Memory B cell (primary cell): ENCODE results near the gene ADAP2.
A peak's percentile ranks its signal among the peaks of the same experiment; 100 is the strongest.
"Not testable (repeated sequence)": the region's sequence is repeated elsewhere in the genome, so short reads cannot be mapped to it uniquely, and the experiment has no call there.

ENCODE experiments used
- ATAC-seq: fragments of 150-1000 bp; cut with Tn5 transposase; 2 replicates; pipeline ENCODE4 v1.10.0; 2021; ENCODE audit warnings: low read depth, mild to moderate bottlenecking, moderate library complexity
- DNase-seq, 2 donors: peaks; one replicate each; pipeline ENCODE4 v3.0.0; 2022; ENCODE audit warnings: low spot score in 2 of 2
- H3K27ac Mint-ChIP-seq: one replicate; pipeline ENCODE4 v1.8.0; 2022; ENCODE audit warnings: mild to moderate bottlenecking, moderate library complexity, mixed read lengths
- H3K27me3 Mint-ChIP-seq: one replicate; pipeline ENCODE4 v1.8.0; 2022; ENCODE audit warnings: mixed read lengths
- H3K36me3 Mint-ChIP-seq: one replicate; pipeline ENCODE4 v1.8.0; 2022; ENCODE audit warnings: mild to moderate bottlenecking, mixed read lengths
- H3K4me1 Mint-ChIP-seq: one replicate; pipeline ENCODE4 v1.8.0; 2022; ENCODE audit warnings: mixed read lengths
- H3K4me3 Mint-ChIP-seq: one replicate; pipeline ENCODE4 v1.8.0; 2022; ENCODE audit warnings: mild to moderate bottlenecking, moderate library complexity, mixed read lengths
- H3K9me3 Mint-ChIP-seq: one replicate; pipeline ENCODE4 v1.8.0; 2022; ENCODE audit warnings: mixed read lengths

Gene ADAP2

DNA sequence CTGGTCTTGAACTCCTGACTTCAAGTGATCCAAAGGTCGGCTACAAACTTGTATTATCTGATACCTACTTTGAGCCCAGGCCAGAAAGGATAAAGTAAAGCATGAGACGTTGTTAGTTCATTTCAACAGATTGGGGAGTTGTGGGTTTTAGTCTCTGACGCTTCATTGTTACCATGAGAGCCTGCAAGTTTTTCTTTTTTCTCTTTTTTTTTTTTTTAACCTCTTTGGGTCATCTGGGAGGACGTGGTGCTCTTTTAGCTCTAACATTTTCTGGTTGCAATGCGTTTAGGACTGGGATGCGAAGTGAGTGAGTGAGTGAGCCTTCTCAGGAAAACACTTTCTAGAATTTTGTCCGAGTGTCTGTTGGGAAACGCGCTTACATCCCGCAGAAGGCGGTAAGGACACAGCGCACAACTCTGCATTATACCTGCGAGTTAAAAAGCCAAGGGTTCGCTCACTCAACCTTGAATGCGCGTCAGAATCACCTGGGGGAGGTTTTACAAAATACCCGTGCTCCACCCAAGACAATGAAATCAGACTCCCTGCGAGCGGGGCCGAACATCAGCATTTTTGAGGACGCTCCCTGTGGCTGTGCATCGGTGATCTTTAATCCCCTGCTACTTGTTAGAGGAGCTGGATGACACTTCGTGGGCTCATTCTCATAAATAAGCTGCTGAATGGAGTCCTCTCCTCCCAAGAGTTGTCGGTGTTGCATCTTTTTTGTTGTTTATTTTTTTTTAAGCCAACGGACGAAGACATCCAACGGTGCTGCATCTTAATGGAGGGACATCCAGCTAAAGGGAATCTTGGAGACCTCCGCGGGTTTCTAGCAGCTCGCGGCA is 48.5 kb downstream of the ADAP2 start:
- peak; percentile 51 to 69 for DNase-seq
- Mint-ChIP-seq H3K4me1 (peaks cover 23% of the 10 kb centered on the region), H3K36me3 (peaks cover 6% of the 10 kb centered on the region)

DNA sequence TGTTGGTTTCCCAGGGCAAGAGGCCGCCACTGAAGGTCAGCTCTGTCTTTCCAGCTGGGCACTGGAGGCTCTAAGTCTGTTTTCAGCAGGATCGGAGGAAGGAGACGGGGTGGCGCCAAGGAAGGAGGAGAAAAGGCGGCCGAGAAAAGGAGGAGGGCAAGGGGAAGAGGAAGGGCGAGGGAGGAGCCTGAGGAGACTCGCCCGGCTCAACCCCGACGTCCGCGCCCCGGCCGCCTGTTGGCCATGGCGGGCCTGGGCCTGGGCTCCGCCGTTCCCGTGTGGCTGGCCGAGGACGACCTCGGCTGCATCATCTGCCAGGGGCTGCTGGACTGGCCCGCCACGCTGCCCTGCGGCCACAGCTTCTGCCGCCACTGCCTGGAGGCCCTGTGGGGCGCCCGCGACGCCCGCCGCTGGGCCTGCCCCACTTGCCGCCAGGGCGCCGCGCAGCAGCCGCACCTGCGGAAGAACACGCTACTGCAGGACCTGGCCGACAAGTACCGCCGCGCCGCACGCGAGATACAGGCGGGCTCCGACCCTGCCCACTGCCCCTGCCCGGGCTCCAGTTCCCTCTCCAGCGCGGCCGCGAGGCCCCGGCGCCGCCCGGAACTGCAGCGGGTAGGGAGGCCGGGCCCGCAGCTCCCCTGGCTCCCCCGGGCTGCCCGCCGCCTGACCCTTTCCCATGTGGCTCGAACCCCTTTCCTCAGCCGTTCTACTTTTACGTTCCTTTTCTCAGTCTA is 49.3 kb downstream of the ADAP2 start, which contains the start of gene RNF135:
Gene RNF135 (plus strand): TSS at position 209 of the 737 bp plus-strand sequence. CDS start 35 bp downstream, at position 244.
- Mint-ChIP-seq H3K27me3 (no peaks in the 10 kb centered on the region), H3K9me3 (peaks cover 2% of the 10 kb centered on the region), H3K27ac (peak within 1 kb of the TSS; percentile 100), H3K4me1 (peaks cover 26% of the 10 kb centered on the region), H3K36me3 (peaks cover 11% of the 10 kb centered on the region), H3K4me3 (peak within 1 kb of the TSS; percentile 99)
- peak; percentile 72 for DNase-seq
- ATAC-seq: peak; percentile 57

More for the DNA sequence above, 48.5 kb downstream of the ADAP2 start:
- H3K9me3 Mint-ChIP-seq: peaks cover 2% of the 10 kb centered on the region
- H3K27ac Mint-ChIP-seq: peak overlapping the region; percentile 100
- peak overlapping the region; percentile 99 for H3K4me3 Mint-ChIP-seq
- peak; percentile 64 for ATAC-seq
- no peaks in the 10 kb centered on the region for H3K27me3 Mint-ChIP-seq

DNA sequence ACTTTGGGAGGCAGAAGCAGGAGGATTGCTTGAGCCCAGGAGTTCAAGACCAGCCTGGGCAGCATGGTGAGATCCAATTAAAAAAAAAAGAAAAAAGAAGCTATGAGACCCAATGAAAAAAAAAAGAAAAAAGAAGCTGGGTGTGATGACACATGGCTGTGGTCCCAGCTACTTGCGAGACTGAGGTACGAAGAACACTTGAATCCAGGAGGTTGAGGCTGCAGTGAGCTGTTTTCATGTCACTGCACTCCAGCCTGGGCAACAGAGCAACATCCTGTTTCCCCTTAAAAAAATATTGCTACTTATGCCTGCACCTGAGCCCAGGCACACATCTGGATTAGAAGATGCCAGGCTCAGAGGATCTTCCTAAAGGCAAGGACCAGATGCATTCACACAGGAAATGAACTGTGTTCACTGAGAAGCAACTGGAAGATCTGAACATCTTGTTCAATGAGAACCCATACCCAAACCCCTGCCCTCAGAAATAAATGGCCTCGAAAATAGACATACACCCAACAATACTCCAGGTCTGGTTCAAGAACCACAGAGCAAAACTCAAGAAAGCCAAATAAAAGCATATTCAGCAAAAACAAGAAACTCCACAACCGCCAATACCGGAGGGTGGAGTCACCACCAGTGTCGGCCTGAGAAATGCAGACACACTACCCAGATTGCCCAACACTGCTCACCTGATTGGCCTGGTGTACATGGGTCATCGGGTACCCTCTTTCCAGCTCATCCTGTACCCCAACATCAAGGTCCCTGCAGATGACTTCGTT is 53.5 kb downstream of the ADAP2 start:
- H3K27ac Mint-ChIP-seq: peak overlapping the region; percentile 24
- ATAC-seq (no peak), DNase-seq (no peak)
- no peaks in the 10 kb centered on the region for H3K27me3 Mint-ChIP-seq
- peaks cover 3% of the 10 kb centered on the region for H3K9me3 Mint-ChIP-seq
- H3K36me3 Mint-ChIP-seq: peaks cover 15% of the 10 kb centered on the region
- peaks cover 23% of the 10 kb centered on the region for H3K4me1 Mint-ChIP-seq
- H3K4me3 Mint-ChIP-seq: no peak overlapping the region

DNA sequence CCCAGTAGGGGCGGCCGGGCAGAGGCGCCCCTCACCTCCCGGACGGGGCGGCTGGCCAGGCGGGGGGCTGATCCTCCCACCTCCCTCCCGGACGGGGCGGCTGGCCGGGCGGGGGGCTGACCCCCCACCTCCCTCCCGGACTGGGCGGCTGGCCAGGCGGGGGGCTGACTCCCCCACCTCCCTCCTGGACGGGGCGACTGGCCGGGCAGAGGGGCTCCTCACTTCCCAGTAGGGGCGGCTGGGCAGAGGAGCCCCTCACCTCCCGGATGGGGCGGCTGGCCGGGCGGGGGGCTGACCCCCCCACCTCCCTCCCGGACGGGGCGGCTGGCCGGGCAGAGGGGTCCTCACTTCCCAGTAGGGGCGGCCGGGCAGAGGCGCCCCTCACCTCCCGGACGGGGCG is 58.2 kb downstream of the ADAP2 start:
- not testable (repeated sequence) for H3K4me3 Mint-ChIP-seq, H3K9me3 Mint-ChIP-seq, H3K27ac Mint-ChIP-seq, DNase-seq, H3K27me3 Mint-ChIP-seq, ATAC-seq
- H3K36me3 Mint-ChIP-seq: peaks cover 11% of the 10 kb centered on the region
- peaks cover 30% of the 10 kb centered on the region for H3K4me1 Mint-ChIP-seq

DNA sequence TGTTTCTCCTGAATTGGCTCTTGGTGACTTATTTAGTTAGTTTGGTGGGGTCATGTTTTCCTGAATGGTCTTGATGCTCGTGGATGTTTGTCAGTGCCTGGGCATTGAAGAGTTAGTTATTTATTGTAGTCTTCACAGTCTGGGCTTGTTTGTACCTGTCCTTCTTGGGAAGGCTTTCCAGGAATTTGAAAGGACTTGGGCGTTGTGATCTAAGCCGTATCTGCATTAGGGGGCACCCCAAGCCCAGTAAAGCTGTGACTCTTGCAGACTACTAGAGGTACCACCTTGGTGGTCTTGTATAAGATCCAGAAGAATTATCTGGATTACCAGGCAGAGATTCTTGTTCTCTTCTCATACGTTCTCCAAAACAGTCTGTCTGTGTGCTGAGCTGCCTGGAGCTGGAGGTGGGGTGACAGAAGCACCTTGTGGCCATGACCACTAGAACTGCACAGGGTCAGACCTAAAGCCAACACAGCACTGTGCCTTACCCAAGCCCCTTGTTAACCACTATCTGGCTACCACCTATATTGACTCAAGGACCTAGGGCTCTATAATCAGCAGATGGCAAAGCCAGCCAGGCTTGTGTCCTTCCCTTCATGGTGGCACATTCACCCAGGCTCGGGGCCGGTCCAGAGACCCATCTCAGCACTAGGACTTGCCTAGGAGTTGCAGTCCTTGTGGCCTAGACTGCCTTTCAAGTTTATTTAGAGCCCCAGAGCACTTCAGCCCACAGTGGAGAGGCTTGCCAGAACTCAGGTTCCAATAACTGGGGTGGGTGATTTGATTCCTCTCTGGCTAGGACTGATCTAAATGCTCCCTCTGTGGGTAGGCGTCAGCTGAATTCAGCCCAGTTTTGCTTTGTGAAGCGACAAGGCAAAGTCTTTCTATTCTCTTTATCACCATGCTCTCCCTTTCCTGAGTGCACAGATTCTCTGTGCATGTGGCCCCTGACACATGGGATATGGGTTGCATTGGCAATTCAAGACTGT is 60.1 kb downstream of the ADAP2 start:
- ATAC-seq (peak; percentile 37), DNase-seq (no peak)
- no peaks in the 10 kb centered on the region for H3K27me3 Mint-ChIP-seq
- H3K27ac Mint-ChIP-seq: no peak overlapping the region
- H3K36me3 Mint-ChIP-seq: peaks cover 15% of the 10 kb centered on the region
- H3K9me3 Mint-ChIP-seq: no peaks in the 10 kb centered on the region
- H3K4me1 Mint-ChIP-seq: peaks cover 25% of the 10 kb centered on the region
- no peak overlapping the region for H3K4me3 Mint-ChIP-seq

DNA sequence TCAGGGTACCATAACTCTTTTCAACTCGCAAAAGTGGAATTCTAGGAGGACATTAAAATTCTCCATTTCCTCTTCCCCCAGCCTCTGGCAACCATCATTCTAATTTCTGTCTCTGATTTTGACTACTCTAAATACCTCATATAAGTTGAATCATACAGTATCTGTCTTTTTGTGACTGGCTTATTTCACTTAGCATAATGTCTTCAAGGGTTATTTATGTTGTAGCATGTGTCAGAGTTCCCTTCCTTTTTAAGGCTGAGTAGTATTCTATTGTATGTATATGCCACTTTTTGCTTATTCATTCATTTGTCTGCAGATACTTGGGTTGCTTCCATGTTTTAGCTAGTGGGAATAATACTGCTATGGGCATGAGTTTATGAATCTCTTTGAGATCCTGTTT is 61.1 kb downstream of the ADAP2 start:
- DNase-seq (no peak), ATAC-seq (no peak)
- Mint-ChIP-seq H3K4me3 (no peak overlapping the region), H3K9me3 (no peaks in the 10 kb centered on the region), H3K27me3 (no peaks in the 10 kb centered on the region), H3K27ac (no peak overlapping the region), H3K4me1 (peaks cover 25% of the 10 kb centered on the region), H3K36me3 (peaks cover 17% of the 10 kb centered on the region)

DNA sequence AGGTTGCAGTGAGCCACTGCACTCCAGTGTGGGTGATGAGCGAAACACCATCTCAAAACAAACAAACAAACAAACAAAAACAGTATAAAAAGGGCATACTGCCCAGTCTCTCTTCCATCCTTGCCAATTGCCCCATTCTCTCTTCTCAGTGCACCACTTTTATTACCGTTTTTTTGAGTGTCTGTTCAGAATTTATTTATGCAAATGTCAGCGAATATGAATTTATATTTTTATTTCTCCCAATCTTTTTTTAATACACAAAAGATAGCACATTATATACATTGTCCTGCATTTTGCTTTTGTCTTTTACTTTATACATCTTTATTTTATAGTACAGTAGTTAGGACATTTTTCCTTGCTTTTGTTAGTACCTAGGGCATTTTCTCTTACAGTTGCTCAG is 68.7 kb downstream of the ADAP2 start:
- H3K4me1 Mint-ChIP-seq: peaks cover 2% of the 10 kb centered on the region
- peaks cover 24% of the 10 kb centered on the region for H3K36me3 Mint-ChIP-seq
- no peaks in the 10 kb centered on the region for H3K9me3 Mint-ChIP-seq
- H3K4me3 Mint-ChIP-seq: no peak overlapping the region
- no peak for DNase-seq
- no peak for ATAC-seq
- H3K27ac Mint-ChIP-seq: no peak overlapping the region
- no peaks in the 10 kb centered on the region for H3K27me3 Mint-ChIP-seq

DNA sequence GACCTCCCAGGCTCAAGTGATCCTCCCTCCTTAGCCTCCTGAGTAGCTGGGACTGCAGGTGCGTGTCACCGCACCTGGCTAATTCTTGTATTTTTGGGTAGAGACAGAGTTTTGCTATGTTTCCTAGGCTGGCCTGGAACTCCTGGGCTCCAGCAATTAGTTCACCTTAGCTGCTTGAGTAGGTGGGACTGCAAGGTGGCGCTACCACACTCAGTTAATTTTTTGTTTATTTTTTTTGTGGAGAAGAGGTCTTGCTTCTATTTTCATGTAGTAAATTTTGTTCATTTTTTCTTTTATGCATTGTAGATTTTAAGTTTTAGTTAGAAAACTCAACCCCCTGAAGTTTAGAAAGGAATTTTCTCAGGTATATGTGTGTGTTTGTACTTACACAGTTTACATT is 70.8 kb downstream of the ADAP2 start:
- DNase-seq (no peak), ATAC-seq (no peak)
- H3K4me3 Mint-ChIP-seq: no peak overlapping the region
- no peaks in the 10 kb centered on the region for H3K9me3 Mint-ChIP-seq
- no peaks in the 10 kb centered on the region for H3K27me3 Mint-ChIP-seq
- no peaks in the 10 kb centered on the region for H3K4me1 Mint-ChIP-seq
- H3K36me3 Mint-ChIP-seq: peaks cover 25% of the 10 kb centered on the region
- H3K27ac Mint-ChIP-seq: no peak overlapping the region

DNA sequence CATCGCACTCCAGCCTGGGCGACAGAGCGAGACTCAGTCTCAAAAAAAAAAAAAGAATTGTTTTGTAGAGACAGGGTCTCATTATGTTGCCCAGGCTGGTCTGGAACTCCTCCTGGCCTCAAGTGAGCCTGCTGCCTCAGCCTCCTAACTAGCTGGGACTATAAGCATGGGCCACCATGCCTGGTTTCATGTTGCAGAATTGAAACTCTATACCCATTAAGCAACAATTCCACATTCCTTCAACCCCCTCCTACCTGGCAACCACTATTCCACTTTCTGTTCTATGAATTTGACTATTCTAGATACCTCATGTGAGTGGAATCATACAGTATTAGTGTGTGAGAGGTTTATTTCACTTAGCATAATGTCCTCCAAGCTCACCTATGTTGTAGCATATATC is 73.6 kb downstream of the ADAP2 start:
- DNase-seq (no peak), ATAC-seq (no peak)
- Mint-ChIP-seq H3K4me3 (no peak overlapping the region), H3K27me3 (no peaks in the 10 kb centered on the region), H3K9me3 (no peaks in the 10 kb centered on the region), H3K36me3 (peaks cover 30% of the 10 kb centered on the region), H3K27ac (no peak overlapping the region), H3K4me1 (no peaks in the 10 kb centered on the region)

DNA sequence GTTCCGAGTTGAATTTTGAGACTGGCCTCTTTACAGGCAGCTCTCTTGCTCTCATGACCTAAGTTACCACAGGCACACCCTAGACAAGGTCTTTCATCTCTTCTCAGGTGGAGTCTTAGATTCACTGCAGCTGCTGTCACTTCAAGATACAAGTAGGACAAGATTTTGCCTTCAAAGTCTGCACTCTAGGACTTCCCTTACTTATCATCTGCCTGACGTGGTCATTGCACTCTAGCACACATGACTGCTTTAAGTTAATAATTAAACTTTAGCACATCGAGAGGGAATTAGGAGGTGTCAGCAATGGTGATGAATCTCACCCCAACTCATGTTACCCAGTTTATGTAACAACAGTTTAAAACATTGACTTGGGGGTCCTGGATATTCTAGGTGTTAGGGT is 74.7 kb downstream of the ADAP2 start:
- H3K27ac Mint-ChIP-seq: no peak overlapping the region
- H3K4me1 Mint-ChIP-seq: no peaks in the 10 kb centered on the region
- no peak overlapping the region for H3K4me3 Mint-ChIP-seq
- DNase-seq: no peak
- no peaks in the 10 kb centered on the region for H3K9me3 Mint-ChIP-seq
- H3K27me3 Mint-ChIP-seq: no peaks in the 10 kb centered on the region
- peaks cover 28% of the 10 kb centered on the region for H3K36me3 Mint-ChIP-seq
- ATAC-seq: no peak

DNA sequence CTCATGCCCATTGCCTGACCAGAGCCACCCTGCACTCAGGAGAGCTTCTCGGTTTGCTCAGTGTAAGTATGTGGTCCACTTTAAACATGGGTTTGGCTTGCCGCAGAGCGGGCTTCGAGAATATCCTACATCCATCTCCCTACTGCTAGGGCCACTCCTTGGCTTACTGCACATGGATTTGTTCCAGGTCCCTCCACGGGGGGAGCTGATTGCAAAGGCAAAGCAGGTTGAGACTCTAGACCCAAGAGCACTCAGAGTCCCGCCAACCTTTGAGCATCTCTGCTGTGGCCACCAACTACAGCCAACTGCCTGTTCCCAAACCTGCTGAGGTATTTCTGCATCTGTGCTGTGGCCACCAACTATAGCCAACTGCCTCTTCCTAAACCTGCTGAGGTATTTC is 75.5 kb downstream of the ADAP2 start:
- Mint-ChIP-seq H3K27ac (no peak overlapping the region), H3K9me3 (no peaks in the 10 kb centered on the region), H3K27me3 (no peaks in the 10 kb centered on the region), H3K36me3 (peaks cover 34% of the 10 kb centered on the region), H3K4me3 (no peak overlapping the region), H3K4me1 (no peaks in the 10 kb centered on the region)
- no peak for DNase-seq
- ATAC-seq: no peak

DNA sequence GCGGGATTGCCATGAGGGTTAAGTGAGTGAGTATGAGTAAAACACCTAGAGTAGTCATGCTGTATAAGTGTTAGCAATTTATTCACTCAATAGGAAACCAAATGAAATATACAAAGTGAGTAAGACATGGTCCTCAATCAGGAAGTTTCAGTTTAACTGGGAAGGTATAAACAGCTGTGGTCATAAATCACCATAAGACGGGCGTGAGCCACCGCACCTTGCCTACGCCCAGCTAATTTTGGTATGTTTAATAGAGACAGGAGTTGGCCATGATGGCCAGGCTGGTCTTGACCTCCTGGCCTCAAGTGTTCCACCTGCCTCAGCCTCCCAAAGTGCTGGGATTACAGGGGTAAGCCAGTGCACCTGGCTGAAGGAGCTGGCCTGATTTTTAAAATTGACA is 76.1 kb downstream of the ADAP2 start:
- Mint-ChIP-seq H3K27me3 (no peaks in the 10 kb centered on the region), H3K9me3 (no peaks in the 10 kb centered on the region), H3K36me3 (peaks cover 34% of the 10 kb centered on the region), H3K27ac (no peak overlapping the region), H3K4me3 (no peak overlapping the region), H3K4me1 (no peaks in the 10 kb centered on the region)
- DNase-seq: no peak
- no peak for ATAC-seq

DNA sequence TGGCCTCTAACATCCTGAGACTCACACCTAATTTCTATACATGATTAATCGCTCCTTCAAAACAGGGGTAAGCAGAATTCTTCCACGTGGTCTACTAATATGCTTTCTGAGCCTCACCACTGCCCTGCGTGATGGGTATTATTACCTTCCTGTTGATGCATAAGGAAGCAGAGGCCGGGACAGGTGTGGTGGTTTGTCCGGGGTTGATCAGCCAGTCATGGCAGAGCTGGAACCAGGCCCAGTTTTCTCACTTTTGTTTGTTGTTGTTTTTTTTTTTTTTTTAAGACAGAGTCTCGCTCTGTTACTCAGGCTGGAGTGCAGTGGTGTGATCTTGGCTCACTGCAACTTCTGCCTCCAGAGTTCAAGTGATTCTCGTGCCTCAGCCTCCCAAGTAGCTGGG is 80.3 kb downstream of the ADAP2 start:
- Mint-ChIP-seq H3K36me3 (peaks cover 43% of the 10 kb centered on the region), H3K4me3 (no peak overlapping the region), H3K4me1 (peaks cover 10% of the 10 kb centered on the region), H3K9me3 (peaks cover 4% of the 10 kb centered on the region), H3K27ac (peak overlapping the region; percentile 54), H3K27me3 (no peaks in the 10 kb centered on the region)
- no peak for DNase-seq
- ATAC-seq: no peak
